RPMI8226 (cell line): Measurements from ENCODE around the gene RBM23.
"Not testable (repeated sequence)": the region's sequence is repeated elsewhere in the genome, so short reads cannot be mapped to it uniquely, and the experiment has no call there.

ENCODE experiments used
- DNase-seq: peaks from one replicate; pipeline ENCODE4 v3.0.0-alpha.2; 2015

RBM23 gene

DNA sequence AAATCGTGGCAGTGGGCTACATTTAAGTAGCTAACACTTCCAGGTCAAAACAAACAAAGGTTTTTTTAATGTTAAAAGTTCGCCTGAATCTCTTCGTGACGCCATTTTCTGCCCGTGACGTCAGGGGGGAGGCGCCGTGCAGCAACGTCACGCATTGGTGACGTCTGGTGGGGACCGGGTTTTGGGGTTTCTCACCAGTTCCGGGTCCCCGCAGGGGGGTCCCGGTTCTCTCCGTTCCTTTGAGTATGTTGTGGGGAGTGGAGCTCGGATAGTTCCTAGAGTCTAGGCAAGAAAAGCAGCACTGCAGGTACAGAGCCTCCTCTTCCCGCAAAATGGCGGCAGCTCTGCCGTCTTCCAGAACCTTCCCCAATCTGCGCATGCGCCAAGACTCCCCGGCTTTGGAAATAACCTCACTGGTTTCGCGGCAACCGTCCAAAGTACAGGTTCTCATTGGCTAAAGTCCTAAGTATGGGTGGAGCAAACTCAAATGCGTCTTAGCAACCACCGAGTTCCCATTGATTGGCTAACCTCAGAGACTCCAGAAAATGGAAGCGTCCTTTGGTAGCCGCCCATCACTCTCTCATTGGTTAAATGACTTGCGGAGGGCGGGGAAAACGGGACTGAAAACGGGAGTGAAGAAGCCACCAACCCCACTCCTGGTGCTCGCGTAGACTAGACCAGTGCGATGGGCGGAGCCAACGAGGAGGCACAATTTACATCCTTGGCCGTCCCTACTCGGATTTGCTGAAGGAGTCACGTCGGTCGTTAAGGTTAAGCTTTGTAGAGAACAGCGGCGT is at the start of gene RBM23:
TSS of gene RBM23 (minus strand) at position 346 of the 797 bp plus-strand sequence.
- DNase-seq = peak; percentile 98

DNA sequence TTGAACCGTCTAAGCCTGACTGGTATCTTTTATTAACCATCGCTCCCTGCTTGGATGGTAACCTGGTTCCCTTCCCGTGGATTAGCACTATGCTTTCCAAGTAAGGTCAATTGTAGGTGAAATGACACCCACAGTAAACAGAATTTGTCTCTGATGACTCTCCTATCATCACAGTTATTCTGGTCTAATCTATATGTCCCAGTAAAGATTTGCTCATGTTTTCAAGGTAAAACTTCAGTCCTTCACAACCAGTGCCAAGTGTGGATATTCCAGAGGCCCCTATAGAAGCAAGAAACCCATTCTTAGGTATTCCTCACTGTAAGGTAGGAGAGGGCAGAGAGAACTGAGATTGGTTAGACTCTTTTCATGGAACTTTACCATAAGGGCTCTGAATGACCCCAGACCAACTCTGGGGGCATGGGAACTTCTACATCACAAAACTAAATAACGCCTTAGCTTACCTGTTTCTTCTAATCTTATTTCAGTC is 47.9 kb upstream of the RBM23 start:
- no peak for DNase-seq

GRCh38 chr14:22965916-22966782 is 47.2 kb upstream of the RBM23 start:
- DNase-seq = not testable (repeated sequence)

DNA sequence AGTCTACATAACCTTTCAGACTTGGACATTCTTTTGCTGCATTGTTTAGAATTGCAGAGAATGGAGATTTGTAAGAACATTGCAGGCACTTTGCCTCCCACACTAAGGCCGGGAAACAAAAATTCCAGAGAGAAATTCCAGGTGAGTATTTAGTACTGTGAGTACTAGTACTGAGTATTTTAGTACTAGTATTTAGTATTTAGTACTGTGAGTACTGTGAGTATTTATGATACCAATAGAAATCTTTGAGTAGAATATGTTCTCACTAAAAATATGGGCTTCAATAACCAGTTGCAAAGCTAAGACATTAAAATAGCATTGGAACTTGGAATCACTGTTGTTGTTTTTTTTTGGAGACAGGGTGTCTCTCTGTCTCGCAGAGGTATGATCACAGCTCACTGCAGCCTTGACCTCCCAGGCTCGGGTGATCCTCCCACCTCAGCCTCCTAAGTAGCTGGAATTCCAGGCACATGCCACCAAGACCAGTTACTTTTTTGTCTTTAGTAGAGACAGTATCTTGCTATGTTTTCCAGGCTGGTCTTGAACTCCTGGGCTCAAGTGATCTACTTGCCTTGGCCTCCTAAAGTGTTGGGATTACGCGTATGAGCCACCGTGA is 43.2 kb upstream of the RBM23 start:
- DNase-seq = no peak

DNA sequence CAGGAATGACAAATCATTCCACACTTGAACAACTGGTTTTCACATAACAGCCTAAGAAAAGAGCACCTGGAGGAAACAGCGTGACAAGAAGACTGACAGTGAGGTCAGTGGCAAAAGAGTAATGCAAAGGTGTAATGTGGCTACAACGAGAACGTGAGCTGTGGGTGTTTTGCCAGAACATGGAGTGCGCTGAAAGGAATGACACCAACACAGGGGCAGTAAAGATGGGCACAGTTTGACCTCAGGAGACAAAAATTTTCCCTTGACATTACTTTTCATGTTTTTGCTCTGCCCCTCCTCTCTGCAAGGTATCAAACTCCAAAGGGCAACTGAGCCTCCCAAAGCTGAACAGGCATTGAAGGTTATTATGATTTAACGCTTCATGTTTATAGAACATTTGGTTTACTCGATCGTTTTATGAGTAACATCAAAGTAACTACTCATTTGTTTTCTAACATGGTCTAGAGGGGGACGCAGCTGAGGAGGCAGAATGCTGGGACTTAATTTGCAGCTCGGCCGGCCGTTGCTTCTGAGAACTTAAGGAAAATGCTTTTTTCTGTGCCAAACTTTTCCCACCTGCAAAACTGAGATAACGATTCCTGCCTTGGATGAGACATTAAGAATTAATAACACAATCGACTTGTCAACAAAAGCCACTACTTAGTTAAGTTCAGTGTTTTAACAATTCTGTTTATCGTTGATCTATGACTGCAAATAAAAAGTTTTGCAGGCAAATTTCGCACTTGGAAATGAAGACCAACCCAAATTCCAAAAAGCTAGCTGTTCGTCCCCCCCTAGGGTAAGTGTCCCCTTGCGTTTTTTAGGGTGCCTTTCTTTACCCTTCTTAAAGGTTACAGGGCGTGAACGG is 37.0 kb upstream of the RBM23 start:
- no peak for DNase-seq

DNA sequence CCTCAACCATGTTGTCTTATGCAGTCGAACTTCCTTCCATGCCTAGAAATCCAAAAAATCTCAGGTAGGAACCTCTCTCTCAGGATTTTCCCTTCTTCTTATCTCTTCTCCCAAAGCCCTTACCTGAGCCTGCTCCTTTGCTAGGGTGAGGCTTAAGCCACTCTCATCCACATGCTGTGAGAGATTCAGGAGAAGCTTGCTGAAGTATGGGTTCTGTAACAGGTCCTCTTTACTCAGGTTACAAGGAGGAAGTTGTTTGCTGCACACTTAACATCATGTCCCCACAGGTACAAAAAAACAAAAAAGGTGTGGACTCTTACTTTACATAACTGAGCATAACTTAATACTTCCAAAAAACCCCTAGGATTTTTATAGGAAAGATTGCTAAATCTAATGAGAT is 33.5 kb upstream of the RBM23 start:
- DNase-seq = no peak

DNA sequence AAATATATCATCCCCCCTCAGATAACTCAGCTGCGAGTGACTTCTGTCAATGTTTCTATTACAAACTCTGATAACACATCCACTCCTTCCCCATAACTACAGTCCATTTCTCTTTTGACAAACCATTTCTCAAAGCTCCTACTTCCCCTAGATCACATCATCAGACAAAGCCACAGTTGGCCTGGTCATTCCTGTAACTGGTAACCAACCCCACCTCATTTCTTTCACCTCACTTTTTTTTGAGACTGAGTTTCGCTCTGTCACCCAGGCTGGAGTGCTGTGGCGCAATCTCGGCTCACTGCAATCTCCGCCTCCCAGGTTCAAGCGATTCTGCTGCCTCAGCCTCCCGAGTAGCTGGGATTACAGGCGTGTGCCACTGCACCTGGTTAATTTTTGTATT is 32.8 kb upstream of the RBM23 start:
- DNase-seq = not testable (repeated sequence)

GRCh38 chr14:22945642-22946041 is 26.7 kb upstream of the RBM23 start:
- DNase-seq = no peak

DNA sequence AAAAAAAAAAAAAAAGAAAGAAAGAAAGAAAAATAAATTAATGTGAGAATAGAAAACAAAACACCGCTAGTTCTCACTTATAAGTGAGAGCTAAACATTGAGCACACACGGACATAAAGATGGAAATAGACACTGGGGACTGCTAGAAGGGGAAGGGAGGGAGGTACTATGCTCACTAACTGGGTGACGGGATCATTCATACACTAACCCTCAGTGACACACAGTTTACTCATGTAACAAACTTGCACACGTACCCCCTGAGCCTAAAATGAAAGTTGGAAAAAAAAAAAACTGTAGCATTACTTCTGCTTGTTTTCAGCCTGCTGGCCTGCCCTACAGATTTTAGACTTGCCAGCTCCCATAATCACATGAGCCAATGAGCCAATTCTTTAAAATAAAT is 20.7 kb upstream of the RBM23 start:
- DNase-seq = no peak

GRCh38 chr14:22935156-22935555 is 16.2 kb upstream of the RBM23 start:
- DNase-seq = no peak

DNA sequence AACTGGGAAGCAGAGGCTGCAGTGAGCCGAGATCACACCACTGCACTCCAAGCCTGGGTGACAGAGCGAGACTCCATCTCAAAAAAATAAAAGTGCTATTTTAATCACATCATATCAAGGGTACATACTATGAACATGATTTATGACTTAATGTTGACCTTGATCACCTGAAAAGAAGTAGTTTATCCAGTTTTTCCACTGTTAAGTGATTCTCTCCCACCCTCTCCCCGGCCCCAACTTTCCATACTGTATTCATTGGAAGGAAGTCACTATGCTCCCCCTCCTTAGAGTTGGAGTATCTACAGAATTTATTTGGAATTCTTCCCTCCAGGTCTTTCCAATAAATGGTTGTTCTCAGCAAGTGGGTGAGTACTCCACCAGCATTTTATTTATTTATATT is 13.2 kb upstream of the RBM23 start:
- DNase-seq = no peak

- no peak for DNase-seq
Measured at GRCh38 chr14:22929961-22930364, 11.0 kb upstream of the RBM23 start.

DNA sequence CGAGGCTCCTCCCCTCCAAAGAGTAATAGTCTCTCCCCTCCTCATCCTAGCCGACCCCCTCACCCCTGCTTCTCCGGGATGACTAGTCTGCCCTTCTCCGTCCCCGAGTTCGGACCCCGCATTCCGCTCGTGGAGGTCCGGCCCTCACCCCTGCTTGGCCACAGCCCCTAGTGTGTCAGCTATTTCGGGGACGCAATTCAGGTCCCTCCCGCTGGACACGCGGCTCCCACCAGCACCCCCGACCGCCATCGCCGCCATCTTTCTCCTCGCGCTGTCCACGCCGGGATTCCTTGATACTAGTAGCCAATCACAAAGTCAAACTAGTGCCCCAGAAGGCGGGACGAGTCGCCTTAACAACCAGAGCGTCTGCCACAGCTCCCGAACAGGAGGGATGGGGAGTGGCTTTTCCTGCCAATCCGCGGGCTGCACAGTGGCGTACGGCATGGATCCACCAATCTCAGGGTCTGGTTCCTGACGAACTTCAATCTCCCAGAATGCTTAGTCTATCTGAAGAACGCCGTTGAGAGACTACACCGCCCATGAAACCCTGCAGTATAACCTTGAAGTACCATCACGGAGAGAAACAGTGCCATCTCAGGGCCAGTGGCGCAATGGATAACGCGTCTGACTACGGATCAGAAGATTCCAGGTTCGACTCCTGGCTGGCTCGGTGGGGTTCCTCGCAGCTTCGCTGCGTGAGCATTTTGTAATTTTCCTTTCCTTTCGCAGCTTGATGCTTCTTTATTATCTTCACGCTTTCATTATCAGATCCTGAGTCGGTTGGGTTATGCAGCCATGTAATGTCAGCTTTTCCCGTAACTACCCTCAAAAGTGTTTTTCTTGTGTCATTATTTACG is 10.4 kb upstream of the RBM23 start, which contains the start of gene PRMT5:
TSS of gene PRMT5 (minus strand) at position 273 of the 857 bp plus-strand sequence. CDS start at position 258, 15 bp downstream.
- DNase-seq = peak; percentile 96

GRCh38 chr14:22928237-22929103 is 9.5 kb upstream of the RBM23 start:
- DNase-seq = no peak

GRCh38 chr14:22926316-22926715 is 7.4 kb upstream of the RBM23 start:
- no peak for DNase-seq

DNA sequence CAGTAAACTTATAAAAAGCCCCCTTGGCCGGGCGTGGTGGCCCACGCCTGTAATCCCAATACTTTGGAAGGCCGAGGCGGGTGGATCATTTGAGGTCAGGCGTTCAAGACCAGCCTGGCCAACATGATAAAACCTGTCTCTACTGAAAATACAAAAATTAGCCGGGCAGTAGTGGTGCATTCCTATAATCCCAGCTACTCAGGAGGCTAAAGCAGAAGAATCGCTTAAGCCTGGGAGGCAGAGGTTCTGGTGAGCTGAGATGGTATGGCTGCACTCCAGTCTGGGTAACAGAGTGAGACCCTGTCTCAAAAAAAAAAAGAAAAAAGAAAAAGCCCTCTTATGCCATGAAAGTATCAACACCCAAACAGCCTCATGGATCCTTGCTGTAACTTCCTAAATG is 6.6 kb upstream of the RBM23 start:
- DNase-seq = no peak

DNA sequence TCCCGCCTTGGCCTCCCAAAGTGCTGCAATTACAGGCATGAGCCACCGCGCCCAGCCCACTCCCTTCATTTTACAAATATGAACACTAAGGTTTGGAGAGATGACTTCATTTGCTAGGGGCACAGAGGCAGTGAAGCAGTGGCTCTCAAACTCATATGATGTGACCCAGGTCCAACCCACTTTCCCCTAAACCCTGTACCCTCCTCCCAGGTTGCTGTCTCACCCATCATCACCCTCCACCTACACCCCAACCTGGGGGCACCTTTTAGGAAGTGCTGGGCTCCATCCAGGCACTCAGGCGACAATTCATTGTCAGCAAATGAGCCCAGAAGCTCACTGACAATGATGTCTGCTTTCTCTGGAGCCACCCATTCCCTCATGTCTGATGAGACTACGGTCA is 4.8 kb upstream of the RBM23 start:
- no peak for DNase-seq

- no peak for DNase-seq
Measured at GRCh38 chr14:22922294-22922693, 3.3 kb upstream of the RBM23 start.

- DNase-seq = no peak
Measured at GRCh38 chr14:22920697-22921096, 1.7 kb upstream of the RBM23 start.

DNA sequence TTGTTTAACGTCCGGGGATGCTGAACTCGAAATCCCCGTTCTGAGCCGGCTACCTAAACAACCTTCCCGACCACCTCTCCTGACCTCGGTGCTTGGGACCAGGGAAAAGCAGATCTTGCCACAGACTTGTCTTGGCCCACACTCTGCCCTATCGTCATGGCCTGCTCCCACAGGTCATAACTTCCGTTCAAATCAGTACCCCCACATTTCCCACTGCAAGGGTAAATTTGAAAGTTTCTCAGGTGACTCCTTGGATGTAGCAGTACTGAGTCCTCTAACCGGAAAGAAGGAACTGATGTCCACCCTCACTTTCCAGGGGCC is 612 bp upstream of the RBM23 start:
- no peak for DNase-seq
